H9 (cell line): Measurements from ENCODE around the gene C1orf159. TPM values are rescaled to one million over a fixed set of nuclear protein-coding genes. Genes with fewer than 3 reads are reported as not detected.
A peak's percentile ranks its signal among the peaks of the same experiment; 100 is the strongest.

Source experiments
- DNase-seq: peaks from one replicate; pipeline ENCODE4 v3.0.0-alpha.2; 2017
- H2AFZ ChIP-seq: one replicate; pipeline ENCODE4 v1.6.1; 2013; ENCODE audit warnings: mild to moderate bottlenecking, low read length, control low read depth, moderate library complexity
- H2AK5ac ChIP-seq: 2 replicates; pipeline ENCODE4 v1.6.1; 2013; ENCODE audit warnings: low read length, control low read depth, mixed read lengths; ENCODE audit not compliant: insufficient read length
- H2BK120ac ChIP-seq: one replicate; pipeline ENCODE4 v1.6.1; 2013; ENCODE audit warnings: low read depth, mild to moderate bottlenecking, low read length, control low read depth, inconsistent platforms; ENCODE audit not compliant: poor library complexity, severe bottlenecking
- H2BK12ac ChIP-seq: 2 replicates; pipeline ENCODE4 v1.6.1; 2013; ENCODE audit warnings: low read length, control low read depth, mixed read lengths, low read depth; ENCODE audit not compliant: insufficient read length
- H2BK15ac ChIP-seq: 2 replicates; pipeline ENCODE4 v1.6.1; 2013; ENCODE audit warnings: low read depth, low read length, control low read depth
- H2BK20ac ChIP-seq: one replicate; pipeline ENCODE4 v1.6.1; 2013; ENCODE audit warnings: low read depth, mild to moderate bottlenecking, low read length, control low read depth, inconsistent platforms; ENCODE audit not compliant: poor library complexity, severe bottlenecking
- H2BK5ac ChIP-seq: 2 replicates; pipeline ENCODE4 v1.6.1; 2013; ENCODE audit warnings: low read length, control low read depth, mixed read lengths; ENCODE audit not compliant: insufficient read length
- H3K14ac ChIP-seq: 2 replicates; pipeline ENCODE4 v1.6.1; 2013; ENCODE audit warnings: low read length, control low read depth; ENCODE audit not compliant: insufficient read depth
- H3K18ac ChIP-seq: 2 replicates; pipeline ENCODE4 v1.6.1; 2013; ENCODE audit warnings: low read depth, mild to moderate bottlenecking, mixed read lengths, low read length, control low read depth; ENCODE audit not compliant: insufficient read length
- H3K23ac ChIP-seq: 2 replicates; pipeline ENCODE4 v1.6.1; 2013; ENCODE audit warnings: low read length, control low read depth, mixed read lengths, low read depth; ENCODE audit not compliant: insufficient read length
- H3K23me2 ChIP-seq: 2 replicates; pipeline ENCODE4 v1.6.1; 2013; ENCODE audit warnings: low read depth, mild to moderate bottlenecking, mixed read lengths, low read length, control low read depth; ENCODE audit not compliant: insufficient read length, poor library complexity, severe bottlenecking
- H3K27ac ChIP-seq: 2 replicates; pipeline ENCODE4 v1.5.1; 2013; ENCODE audit warnings: low read length, control low read depth, mixed read lengths, low read depth; ENCODE audit not compliant: insufficient read length
- H3K27me3 ChIP-seq: 2 replicates; pipeline ENCODE4 v1.6.1; 2013; ENCODE audit warnings: low read length, control low read depth, inconsistent platforms; ENCODE audit not compliant: insufficient read depth
- H3K4ac ChIP-seq: 2 replicates; pipeline ENCODE4 v1.6.1; 2013; ENCODE audit warnings: low read depth, mild to moderate bottlenecking, control low read depth, inconsistent platforms, low read length, moderate library complexity
- H3K4me1 ChIP-seq: 2 replicates; pipeline ENCODE4 v1.6.1; 2013; ENCODE audit warnings: low read length, control low read depth, inconsistent platforms; ENCODE audit not compliant: insufficient read depth
- H3K4me2 ChIP-seq: 2 replicates; pipeline ENCODE4 v1.6.1; 2013; ENCODE audit warnings: low read length, control low read depth, mixed read lengths; ENCODE audit not compliant: insufficient read length, insufficient read depth
- H3K56ac ChIP-seq: 2 replicates; pipeline ENCODE4 v1.6.1; 2013; ENCODE audit warnings: low read depth, mild to moderate bottlenecking, mixed read lengths, low read length, control low read depth; ENCODE audit not compliant: insufficient read length
- H3K79me1 ChIP-seq: 2 replicates; pipeline ENCODE4 v1.6.1; 2013; ENCODE audit warnings: low read depth, mild to moderate bottlenecking, moderate library complexity, low read length, control low read depth, inconsistent platforms; ENCODE audit not compliant: insufficient read depth, poor library complexity, severe bottlenecking
- H3K79me2 ChIP-seq: 2 replicates; pipeline ENCODE4 v1.6.1; 2013; ENCODE audit warnings: low read length, control low read depth, inconsistent platforms; ENCODE audit not compliant: insufficient read depth
- H3K9ac ChIP-seq: 2 replicates; pipeline ENCODE4 v1.6.1; 2013; ENCODE audit warnings: low read length, control low read depth, mixed read lengths; ENCODE audit not compliant: insufficient read length; ENCODE audit errors: extremely low read depth
- H3K9me3 ChIP-seq: one replicate; pipeline ENCODE4 v1.6.1; 2013; ENCODE audit warnings: low read depth, low read length, inconsistent platforms; ENCODE audit not compliant: control insufficient read depth
- H3T11ph ChIP-seq: one replicate; pipeline ENCODE4 v1.6.1; 2013; ENCODE audit warnings: mild to moderate bottlenecking, low read length, control low read depth, inconsistent platforms
- H4K20me1 ChIP-seq: one replicate; pipeline ENCODE4 v1.6.1; 2013; ENCODE audit not compliant: control insufficient read depth, insufficient read length, insufficient read depth
- H4K5ac ChIP-seq: 2 replicates; pipeline ENCODE4 v1.6.1; 2013; ENCODE audit warnings: low read depth, mild to moderate bottlenecking, mixed read lengths, low read length, control low read depth; ENCODE audit not compliant: insufficient read length
- H4K8ac ChIP-seq: replicated peaks from 2 replicates; pipeline ENCODE4 v1.6.1; 2013; ENCODE audit warnings: low read length, control low read depth, mixed read lengths, low read depth; ENCODE audit not compliant: insufficient read length
- H4K91ac ChIP-seq: 2 replicates; pipeline ENCODE4 v1.6.1; 2013; ENCODE audit warnings: low read depth, mild to moderate bottlenecking, moderate library complexity, mixed read lengths, low read length, control low read depth; ENCODE audit not compliant: insufficient read length
- H3K27ac Mint-ChIP-seq, 3 experiments: 2 replicates in 2 of 3; 3 replicates in 1 of 3; pipeline ENCODE4 v1.8.0; 2020 to 2021; ENCODE audit warnings: mixed read lengths in 3 of 3, mild to moderate bottlenecking in 1 of 3, moderate library complexity in 1 of 3
- H3K27me3 Mint-ChIP-seq: 2 replicates; pipeline ENCODE4 v1.8.0; 2021; ENCODE audit warnings: low read depth, mild to moderate bottlenecking, moderate library complexity, mixed read lengths
- H3K36me3 Mint-ChIP-seq, 3 experiments: 2 replicates in 2 of 3; 3 replicates in 1 of 3; pipeline ENCODE4 v1.8.0; 2020 to 2021; ENCODE audit warnings: low read depth in 3 of 3, mixed read lengths in 3 of 3; ENCODE audit not compliant: insufficient read depth in 1 of 3
- H3K4me1 Mint-ChIP-seq, 2 experiments: 2 replicates each; pipeline ENCODE4 v1.8.0; 2020; ENCODE audit warnings: mixed read lengths in 2 of 2
- H3K4me3 Mint-ChIP-seq, 2 experiments: 2 replicates in 1 of 2; 3 replicates in 1 of 2; pipeline ENCODE4 v1.8.0; 2020 to 2021; ENCODE audit warnings: mild to moderate bottlenecking in 2 of 2, mixed read lengths in 2 of 2, moderate library complexity in 1 of 2
- H3K9me3 Mint-ChIP-seq, 2 experiments: 2 replicates in 1 of 2; 3 replicates in 1 of 2; pipeline ENCODE4 v1.8.0; 2020; ENCODE audit warnings: mild to moderate bottlenecking in 2 of 2, mixed read lengths in 2 of 2, moderate library complexity in 1 of 2
- CTCF ChIP-seq: fragments of 200-600 bp; sonication (generic); conservative IDR thresholded peaks from 3 replicates; pipeline ENCODE4 v1.8.0; 2021; ENCODE audit warnings: antibody characterized with exemption, mild to moderate bottlenecking
- WGBS: extraction: QIAGEN DNeasy Blood & Tissue Kit; methylation state at CpG from one replicate; pipeline ENCODE4 v1.1.7; 2013; ENCODE audit warnings: missing lambda C conversion rate, low lambda C conversion rate, mixed read lengths; ENCODE audit not compliant: insufficient read length; ENCODE audit errors: extremely low coverage; 5-methylcytosine and 5-hydroxymethylcytosine counted together
- total RNA-seq: library from RNA; stranded (reverse); gene quantifications from 2 replicates; pipeline ENCODE4 v1.2.1, GENCODE V29; 2021

The C1orf159 gene
- total RNA-seq, 1 experiment from 2014 or later: 12.3 TPM

DNA sequence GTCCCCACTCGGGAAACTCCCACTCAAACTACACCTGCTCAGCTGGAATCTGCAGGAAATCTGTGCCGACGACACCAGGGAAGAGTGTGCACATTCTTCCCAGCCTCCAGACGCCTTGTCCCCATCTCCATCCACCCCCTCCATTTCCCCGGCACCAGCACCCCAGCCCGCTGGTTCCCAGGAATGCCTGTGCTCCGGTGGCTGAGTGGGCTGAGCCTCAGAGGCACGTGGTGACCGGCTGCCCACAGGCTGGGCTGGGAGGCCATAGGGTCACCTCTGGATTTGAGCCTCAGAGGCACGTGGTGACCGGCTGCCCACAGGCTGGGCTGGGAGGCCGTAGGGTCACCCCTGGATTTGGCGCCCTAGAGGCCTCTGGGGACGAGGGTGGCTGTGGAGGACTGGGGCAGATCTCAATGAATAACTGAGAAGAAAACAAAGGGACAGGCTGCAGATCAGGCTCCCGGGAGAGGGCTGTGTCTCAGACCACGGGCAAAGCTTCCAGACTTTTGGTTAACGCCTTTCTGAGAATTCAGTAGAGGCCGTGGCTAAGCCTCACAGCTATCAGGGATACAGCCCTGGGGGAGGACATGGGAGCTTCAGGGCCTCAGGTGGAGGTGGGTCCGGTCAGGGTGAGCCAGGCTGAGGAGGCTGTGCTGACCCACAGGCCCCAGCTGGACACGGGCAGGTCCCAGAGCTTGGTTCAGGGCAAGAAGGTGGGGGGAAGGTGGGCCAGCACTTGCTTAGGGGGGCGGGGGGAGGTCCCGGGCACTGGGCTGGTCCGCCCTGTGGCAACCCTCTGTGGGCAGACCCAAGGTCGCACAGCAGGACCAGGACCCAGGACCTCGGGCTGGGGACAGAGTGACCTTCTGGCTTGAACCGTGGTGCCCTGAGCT is 40.5 kb upstream of the C1orf159 start:
- no peaks in the 10 kb centered on the region for H3K79me1 ChIP-seq
- H4K8ac ChIP-seq: no peak overlapping the region
- H3K9ac ChIP-seq: no peak overlapping the region
- no peaks in the 10 kb centered on the region for H4K20me1 ChIP-seq
- no peak overlapping the region for H4K5ac ChIP-seq
- no peak overlapping the region for H2BK15ac ChIP-seq
- no peak overlapping the region for H3K18ac ChIP-seq
- no peak overlapping the region for H3K4ac ChIP-seq
- no peak overlapping the region for H3K23ac ChIP-seq
- no peak overlapping the region for H3T11ph ChIP-seq
- H3K27ac ChIP-seq: no peak overlapping the region
- H2AFZ ChIP-seq: no peak overlapping the region
- H3K4me2 ChIP-seq: no peak overlapping the region
- DNase-seq: no peak
- H3K14ac ChIP-seq: no peak overlapping the region; the same call in 1 of the 2 replicates
- H2AK5ac ChIP-seq: no peak overlapping the region
- Mint-ChIP-seq H3K4me3 (peak overlapping the region; percentile 22 to 53; a peak in 3 of 5 replicates), H3K27me3 (peaks cover 43% of the 10 kb centered on the region), H3K27ac (no peak overlapping the region; a peak in 1 of 7 replicates), H3K36me3 (peaks cover 6 to 20% (median 18%) of the 10 kb centered on the region in 3 experiments; a peak in 6 of 7 replicates), H3K4me1 (peaks cover 0 to 6% of the 10 kb centered on the region in 2 experiments; a peak in 3 of 4 replicates), H3K9me3 (peaks cover 29 to 36% of the 10 kb centered on the region in 2 experiments)
- no peak for TF ChIP-seq CTCF
- H4K91ac ChIP-seq: no peak overlapping the region
- H2BK12ac ChIP-seq: no peak overlapping the region
- no CpG with 5 or more reads among the region's 26 CpGs for WGBS
- H2BK20ac ChIP-seq: no peak overlapping the region
- no peak overlapping the region for H3K56ac ChIP-seq
- peaks cover 5% of the 10 kb centered on the region for H3K23me2 ChIP-seq
- H2BK5ac ChIP-seq: no peak overlapping the region
- no peaks in the 10 kb centered on the region for H3K79me2 ChIP-seq
- H2BK120ac ChIP-seq: no peak overlapping the region
- H3K4me1 ChIP-seq: no peaks in the 10 kb centered on the region
- H3K27me3 ChIP-seq: no peaks in the 10 kb centered on the region
- no peaks in the 10 kb centered on the region for H3K9me3 ChIP-seq
